Measurements from ENCODE around the gene FPR1.

Gene FPR1

DNA sequence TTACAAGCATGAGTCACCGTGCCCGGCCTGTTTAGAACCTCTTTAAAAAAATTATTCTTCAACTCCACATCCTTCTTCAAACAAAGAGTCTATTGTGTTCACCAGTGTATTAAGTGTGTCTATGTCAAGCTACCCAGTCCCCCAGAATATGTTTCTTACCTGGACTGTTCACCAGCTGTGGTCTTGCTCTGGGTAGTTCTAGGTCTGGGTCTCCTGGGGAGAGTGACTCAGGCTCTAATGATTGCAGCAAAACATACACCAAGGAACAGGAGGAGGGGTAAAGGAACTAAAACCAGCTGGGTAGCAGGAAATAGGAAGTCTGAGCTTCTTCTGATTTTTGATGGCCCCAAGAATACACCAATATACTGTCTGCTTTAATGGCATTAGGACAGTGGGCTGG, at the start of gene FPR1:
Gene FPR1 (minus strand): TSS at position 224 of the 400 bp plus-strand sequence. CDS start 4,884 bp downstream, outside the sequence.
- peak; percentile 80 to 88 for DNase-seq

- DNase-seq = peak in 1 of 2 donors; percentile 29
Measured at GRCh38 chr19:51800473-51801244, 49.0 kb upstream of the FPR1 start.

DNA sequence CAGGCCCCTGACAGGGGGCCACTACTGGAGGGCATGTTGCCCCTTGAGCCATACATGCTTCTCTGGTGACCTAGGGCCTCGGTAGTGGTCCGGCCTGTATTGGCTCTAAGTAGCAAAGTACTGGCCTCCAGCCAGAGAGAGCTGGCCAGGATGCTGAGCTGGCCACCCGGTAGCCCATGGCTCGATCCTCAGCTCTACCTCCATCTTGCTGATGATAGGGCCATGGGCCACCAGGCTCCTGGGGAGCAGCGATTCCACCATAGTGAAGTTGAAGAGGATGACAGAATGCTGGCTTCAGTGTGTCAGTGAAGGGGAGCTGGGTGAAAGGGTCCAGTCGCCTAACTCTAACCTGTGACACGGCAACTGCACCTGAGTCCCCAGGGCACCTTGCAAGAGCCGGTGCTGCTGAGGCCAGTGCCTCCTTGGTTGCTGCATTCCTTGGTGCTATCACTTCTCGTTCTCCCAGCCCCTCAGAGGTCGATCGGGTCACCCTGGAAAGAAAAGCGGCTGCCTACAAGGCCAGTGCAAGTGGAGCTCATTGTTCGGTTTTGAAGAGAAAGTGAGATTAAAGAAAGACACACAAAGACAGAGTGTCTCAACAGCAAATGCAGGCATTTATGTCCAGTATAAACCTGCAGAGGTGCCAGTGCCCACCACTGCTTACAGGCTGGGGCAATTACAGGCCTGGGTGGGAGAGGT, 48.2 kb upstream of the FPR1 start:
- no peak for DNase-seq

- DNase-seq = peak; percentile 82 to 87
Measured at GRCh38 chr19:51799034-51799773, 47.5 kb upstream of the FPR1 start.

- no peak for DNase-seq
Measured at GRCh38 chr19:51798062-51798461, 46.4 kb upstream of the FPR1 start.

- no peak for DNase-seq
Measured at GRCh38 chr19:51797480-51797879, 45.8 kb upstream of the FPR1 start.

DNA sequence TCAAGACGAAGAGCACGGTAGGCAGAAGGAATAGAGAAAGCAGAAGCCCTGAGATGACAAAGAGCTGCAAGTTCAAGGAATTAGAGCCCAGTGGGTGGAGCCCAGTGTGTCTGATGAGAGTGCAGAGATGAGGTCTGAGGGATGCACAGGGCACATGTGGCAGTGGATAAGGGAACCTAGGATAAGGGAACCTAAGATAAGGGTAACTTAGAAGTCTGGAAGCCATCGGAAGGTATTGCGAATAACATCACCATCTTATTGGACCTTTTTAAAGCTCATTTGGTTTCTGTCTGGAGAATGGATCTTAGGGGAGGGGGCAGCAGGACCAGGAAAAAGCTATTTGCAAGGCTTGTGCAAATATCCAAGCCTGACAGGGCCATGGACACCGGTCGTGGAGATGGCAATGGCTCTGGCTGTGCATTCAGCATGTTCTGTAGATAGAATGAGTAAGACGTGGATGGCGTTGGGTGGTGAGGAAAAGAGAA, 44.6 kb upstream of the FPR1 start:
- peak; percentile 85 to 89 for DNase-seq

GRCh38 chr19:51794885-51795490, 43.3 kb upstream of the FPR1 start, which contains the start of gene FPR3:
Gene FPR3 (plus strand): TSS chr19:51795157. CDS start chr19:51823749, 28,592 bp downstream.
- DNase-seq = peak in 1 of 2 donors; percentile 77

DNA sequence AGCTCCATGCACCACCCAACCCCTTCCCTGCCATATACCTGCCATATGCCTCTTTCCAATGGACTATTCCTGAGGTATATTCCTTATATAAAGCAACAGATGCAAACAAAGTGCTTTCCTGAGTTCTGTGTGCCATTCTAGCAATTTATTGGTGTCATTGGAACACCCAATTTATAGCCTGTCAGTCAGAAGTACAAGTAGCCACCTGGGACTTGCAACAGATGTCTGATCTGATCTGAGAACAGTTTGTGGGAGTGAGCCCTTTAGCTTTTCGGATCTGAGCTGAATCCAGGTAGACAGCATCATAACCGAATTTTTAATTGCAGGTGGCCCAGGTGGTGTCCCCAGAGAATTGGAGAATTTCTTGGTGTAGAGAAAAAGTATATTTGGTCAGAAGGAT, 42.3 kb upstream of the FPR1 start:
- no peak for DNase-seq

GRCh38 chr19:51792932-51793331, 41.3 kb upstream of the FPR1 start:
- no peak for DNase-seq

DNA sequence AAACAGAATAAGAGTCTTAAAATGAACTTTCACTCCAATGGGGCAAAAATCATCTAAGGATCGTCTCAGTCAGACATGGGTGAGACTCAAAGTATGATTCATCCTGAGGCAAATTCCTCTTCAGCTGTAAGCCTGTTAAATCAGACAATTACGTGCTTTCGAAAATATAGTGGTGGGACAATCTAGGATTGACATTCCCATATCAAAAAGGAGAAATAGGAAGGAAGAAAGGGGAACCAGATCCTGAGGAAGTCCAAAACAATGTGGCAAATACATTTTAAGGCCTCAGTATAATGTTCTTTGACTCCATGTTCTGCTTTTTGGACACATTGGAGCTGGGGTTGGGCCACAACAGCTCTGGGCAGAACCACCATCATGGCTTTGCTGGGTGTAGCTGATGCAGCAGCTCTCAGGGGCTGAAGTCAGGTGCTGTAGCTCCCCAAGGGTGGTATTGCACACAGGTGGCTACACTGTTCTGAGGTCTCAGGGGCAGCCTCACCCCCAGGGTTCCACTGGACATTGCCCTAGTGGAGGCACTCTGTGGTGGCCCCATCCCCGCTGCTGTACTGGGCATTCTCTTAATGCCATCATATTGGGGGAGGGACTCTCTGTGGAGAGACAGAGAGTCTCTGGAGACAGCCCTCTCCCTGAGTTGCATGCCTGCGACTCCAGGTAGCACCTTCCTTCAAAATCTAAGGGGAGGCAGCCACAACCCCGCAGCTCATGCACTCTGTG, 37.5 kb upstream of the FPR1 start:
- peak; percentile 70 to 87 for DNase-seq

DNA sequence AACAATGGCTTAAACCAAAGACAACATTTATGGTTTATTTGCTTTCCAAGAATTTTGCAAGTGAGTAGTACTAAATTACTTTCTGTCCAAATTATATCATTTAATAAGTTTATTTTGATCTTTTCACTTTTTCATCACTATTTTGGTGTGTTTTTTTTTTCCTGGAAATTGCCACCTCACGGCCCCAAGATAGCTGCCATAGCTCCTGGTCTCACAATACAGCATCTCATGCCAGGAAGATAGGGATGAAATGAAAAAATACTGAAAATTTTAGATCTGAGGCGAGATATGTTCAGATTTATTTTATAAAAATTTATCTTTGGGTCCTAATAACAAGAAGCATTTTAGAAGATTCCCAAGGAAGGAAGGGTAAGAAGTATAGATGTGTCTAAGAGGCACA, 36.4 kb upstream of the FPR1 start:
- no peak for DNase-seq

DNA sequence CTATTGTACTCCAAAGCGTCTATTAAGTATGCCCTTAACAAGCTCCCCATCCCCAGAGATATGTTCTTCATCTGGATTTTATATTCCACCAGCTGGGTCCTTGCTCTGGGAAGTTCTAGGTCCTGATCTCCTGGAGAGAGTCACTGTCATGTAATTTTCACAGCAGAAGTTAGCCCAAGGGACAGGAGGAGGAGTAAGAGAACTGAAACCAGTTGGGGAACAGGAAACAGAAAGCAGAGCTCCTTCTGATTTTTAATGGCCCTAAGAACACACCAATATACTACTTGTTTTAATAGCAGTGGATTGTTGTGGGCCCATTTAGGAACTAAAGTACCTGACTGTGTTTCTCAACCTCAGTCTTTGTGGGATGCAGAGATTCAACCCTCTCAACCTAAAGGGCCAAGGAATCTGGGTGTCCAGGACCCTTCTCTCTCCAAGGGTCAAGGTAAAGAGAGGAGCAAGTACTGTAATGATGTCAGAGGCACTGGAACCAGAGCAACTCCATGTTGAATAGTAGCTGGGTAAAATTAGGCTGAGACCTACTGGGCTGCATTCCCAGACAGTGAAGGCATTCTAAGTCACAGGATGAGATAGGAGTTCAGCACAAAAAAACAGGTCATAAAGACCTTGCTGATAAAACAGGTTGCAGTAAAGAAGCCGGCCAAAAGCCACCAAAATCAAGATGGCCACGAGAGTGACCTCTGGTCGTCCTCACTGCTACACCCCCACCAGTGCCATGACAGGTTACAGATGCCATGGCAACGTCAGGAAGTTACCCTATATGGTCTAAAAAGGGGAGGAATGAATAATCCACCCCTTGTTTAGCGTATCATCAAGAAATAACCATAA, 35.2 kb upstream of the FPR1 start:
- DNase-seq = peak; percentile 83 to 85

DNA sequence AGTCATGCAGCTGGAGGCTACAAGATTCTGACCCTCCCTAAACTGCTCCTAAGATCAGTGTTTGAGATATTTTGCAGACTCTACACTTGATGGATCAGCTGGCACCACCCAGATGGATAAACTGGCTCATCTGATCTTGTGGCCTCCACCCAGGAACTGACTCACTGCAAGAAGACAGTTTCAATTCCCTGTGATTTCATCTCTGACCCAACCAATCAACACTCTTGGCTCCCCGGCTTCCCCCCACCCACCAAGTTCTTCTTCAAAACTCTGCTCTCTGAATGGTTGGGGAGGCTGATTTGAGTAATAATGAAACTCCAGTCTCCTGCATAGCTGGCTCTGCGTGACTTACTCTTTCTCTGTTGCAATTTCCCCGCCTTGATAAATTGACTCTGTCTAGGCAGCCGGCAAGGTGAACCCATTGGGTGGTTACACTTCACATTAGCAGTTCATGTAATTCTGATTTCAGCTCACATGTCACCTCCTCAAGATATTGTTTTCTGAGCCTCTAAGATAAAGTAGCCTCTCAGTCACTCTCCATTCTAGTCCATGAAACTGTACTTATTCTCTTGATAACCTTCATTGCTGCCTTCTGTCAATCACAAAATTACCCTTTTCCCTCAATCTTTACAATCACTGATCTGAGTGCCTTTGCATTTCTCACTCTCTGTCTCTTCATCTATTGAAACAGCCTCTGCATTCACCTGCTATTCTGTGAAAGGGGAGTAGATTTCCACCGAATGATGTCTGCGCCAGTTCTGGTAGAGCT, 33.4 kb upstream of the FPR1 start:
- DNase-seq = peak; percentile 97 to 100

GRCh38 chr19:51784109-51784785, 32.6 kb upstream of the FPR1 start:
- DNase-seq = peak in 1 of 2 donors; percentile 52

DNA sequence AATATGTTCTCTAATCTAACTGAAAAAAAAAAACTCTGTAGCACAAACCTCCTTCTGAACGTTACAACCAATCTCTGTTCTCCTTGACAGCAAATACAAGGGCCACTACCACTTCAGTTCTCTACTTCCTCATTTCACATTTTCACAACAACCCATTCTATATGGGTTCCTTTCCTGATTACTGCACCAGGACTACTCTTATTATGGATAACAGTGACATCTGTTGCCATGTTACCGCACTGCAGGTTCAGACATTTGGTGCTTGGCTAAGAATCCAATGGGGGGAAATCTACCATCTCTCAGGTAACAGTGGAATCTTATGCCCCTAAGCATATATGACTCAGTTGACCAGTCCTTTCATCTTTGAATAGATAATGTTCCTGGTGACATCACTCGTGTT, 31.7 kb upstream of the FPR1 start:
- DNase-seq = peak; percentile 80 to 84

GRCh38 chr19:51781999-51782398, 30.3 kb upstream of the FPR1 start:
- DNase-seq = no peak

GRCh38 chr19:51780270-51780669, 28.6 kb upstream of the FPR1 start:
- no peak for DNase-seq

- no peak for DNase-seq
Measured at GRCh38 chr19:51779703-51780102, 28.0 kb upstream of the FPR1 start.

DNA sequence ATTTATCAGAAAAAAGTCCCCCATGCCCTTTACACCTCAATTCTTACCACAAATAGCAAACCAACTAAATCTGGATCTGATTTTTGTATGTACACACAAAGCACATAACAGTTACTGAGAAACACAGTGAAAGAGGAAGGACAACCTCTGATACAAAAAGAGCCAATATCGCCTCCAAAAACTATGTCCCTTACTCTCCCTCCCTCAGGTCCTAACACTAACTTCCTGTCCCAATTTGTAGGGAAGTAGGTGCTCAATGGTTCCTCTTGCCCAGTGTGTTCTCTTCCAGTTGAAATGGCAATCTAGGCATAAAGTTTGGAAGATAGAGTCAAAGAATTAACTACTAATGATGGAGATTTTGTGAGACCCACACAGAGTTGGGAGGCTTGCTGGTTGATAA, 27.5 kb upstream of the FPR1 start:
- no peak for DNase-seq

All from inflammatory macrophage treated with lipopolysaccharide for 1 hour (primary cell).